ENCODE results near the gene WFDC8. TPM values are rescaled to one million over a fixed set of nuclear protein-coding genes. Genes with fewer than 3 reads are reported as not detected.

WFDC8 gene
- total and polyA plus RNA-seq, 3 donors from 2014 or later: not detected

DNA sequence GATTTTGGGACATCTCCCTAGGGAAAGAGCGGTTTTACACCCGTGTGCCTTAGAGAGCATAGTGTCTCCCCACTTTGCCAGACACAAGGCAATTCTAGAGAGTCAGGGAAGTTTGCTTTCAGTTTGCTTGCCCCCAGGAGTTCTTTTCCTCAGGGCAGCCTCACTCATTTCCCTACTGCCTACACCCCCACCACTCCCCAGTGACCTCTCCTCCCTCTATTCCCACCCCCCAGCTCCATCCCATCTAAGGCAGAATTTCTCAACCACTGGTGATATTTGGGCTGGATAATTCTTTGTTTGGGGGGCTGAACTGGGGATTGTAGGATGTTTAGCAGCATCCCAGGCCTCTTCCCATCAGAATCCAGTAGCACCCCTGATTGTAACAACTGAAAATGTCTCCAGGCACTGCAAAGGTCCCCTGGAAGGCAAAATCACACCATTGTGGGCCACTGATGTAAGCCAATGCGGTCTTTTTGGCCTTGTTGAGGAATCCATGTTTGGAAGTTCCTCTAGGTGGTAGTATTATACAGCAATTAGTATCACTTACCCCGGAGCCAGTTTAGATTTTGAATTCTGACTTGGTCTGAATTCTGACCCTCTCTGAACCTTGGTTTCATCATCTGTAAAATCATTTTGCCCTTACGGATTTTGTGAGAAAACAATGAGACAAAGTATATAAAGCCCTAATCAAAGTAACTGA is 33.2 kb downstream of the WFDC8 start:
- Histone ChIP-seq H3K4me3 (peak overlapping the region in 1 of 2 donors; percentile 55), H3K9me3 (no peaks in the 10 kb centered on the region), H3K27ac (peak overlapping the region; percentile 67 to 79), H3K4me1 (peaks cover 5% of the 10 kb centered on the region), H3K27me3 (no peaks in the 10 kb centered on the region), H3K36me3 (ENCODE audit: low read depth, missing control alignments) (no peaks in the 10 kb centered on the region)
- WGBS, 2 donors: 25 to 28% methylated on average over 5 of the region's 5 CpGs
- no peak for DNase-seq
- TF ChIP-seq POLR2A (IDR thresholded peaks at IDR 0.05): no peak
- peak in 1 of 3 experiments; percentile 31 for TF ChIP-seq CTCF (IDR thresholded peaks at IDR 0.05)
- intact Hi-C loops (cut with DNase I; ENCODE audit: low total_unique reads): no loop called here

DNA sequence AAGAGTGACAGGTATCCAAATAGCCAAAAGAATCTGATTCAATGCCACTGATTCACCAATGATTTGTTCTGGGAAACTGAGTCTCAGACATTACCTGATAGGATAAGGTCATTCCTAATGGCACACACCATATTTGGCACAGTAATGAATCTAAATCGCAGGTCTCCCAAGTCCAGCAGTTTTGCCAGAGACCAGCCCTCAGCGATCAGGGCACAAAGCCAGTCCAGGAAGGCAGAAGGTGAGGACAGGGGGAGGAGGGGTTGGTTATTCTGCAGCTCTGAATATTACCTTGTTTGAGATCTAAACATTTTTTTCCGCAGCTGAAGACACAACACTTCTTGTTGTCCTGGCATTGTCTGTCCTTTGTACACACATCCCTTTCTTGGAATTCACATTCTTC is 33.7 kb downstream of the WFDC8 start:
- intact Hi-C loops (cut with DNase I; ENCODE audit: low total_unique reads): no loop called here
- H3K27me3 ChIP-seq: no peaks in the 10 kb centered on the region
- peaks cover 5% of the 10 kb centered on the region for H3K4me1 ChIP-seq
- no peaks in the 10 kb centered on the region for H3K36me3 ChIP-seq (ENCODE audit: low read depth, missing control alignments)
- no peak overlapping the region for H3K4me3 ChIP-seq
- TF ChIP-seq CTCF (IDR thresholded peaks at IDR 0.05) (no peak), POLR2A (IDR thresholded peaks at IDR 0.05) (no peak)
- WGBS, 2 donors: 60 to 87% methylated on average over 3 of the region's 3 CpGs
- peak overlapping the region; percentile 11 to 67 for H3K27ac ChIP-seq
- no peak for DNase-seq
- no peaks in the 10 kb centered on the region for H3K9me3 ChIP-seq

DNA sequence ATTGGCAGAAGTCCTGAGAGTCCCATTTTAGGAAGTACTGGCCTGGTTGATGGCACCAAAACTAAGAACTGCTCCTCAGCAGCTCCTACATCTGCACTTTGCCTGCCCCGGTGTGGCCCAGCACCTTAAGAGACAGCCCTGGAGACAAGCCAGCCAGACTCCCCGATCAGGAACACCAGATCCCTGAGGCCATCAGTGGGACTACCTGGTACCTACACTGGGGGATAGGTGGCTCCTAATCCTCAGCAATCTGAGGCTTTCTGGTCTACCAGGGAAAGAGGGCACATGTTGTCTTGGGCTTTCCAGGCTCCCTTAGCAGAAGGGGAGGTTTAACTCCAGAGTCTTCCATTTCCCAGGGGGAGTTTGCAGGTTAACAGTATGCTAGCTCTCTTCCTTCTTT is 39.7 kb downstream of the WFDC8 start, which contains the start of gene WFDC6:
Gene WFDC6 (minus strand): TSS at position 101 of the 400 bp plus-strand sequence. CDS start 75 bp downstream, at position 26.
- no peak for DNase-seq
- 73 to 87% methylated on average over 2 of the region's 2 CpGs for WGBS, 2 donors
- no peak for TF ChIP-seq POLR2A (IDR thresholded peaks at IDR 0.05)
- no peak for TF ChIP-seq CTCF (IDR thresholded peaks at IDR 0.05)

GRCh38 chr20:45538209-45538799 is 40.8 kb downstream of the WFDC8 start:
- DNase-seq: no peak
- H3K27me3 ChIP-seq: no peaks in the 10 kb centered on the region
- H3K4me3 ChIP-seq: no peak overlapping the region
- no peaks in the 10 kb centered on the region for H3K36me3 ChIP-seq (ENCODE audit: low read depth, missing control alignments)
- no peaks in the 10 kb centered on the region for H3K4me1 ChIP-seq
- WGBS, 2 donors: 71 to 74% methylated on average over 7 of the region's 7 CpGs
- TF ChIP-seq POLR2A (IDR thresholded peaks at IDR 0.05): no peak
- no peak for TF ChIP-seq CTCF (IDR thresholded peaks at IDR 0.05)
- no peaks in the 10 kb centered on the region for H3K9me3 ChIP-seq
- intact Hi-C loops (cut with DNase I; ENCODE audit: low total_unique reads): no loop called here
- no peak overlapping the region for H3K27ac ChIP-seq

More for the DNA sequence above, 39.7 kb downstream of the WFDC8 start, which contains the start of gene WFDC6:
- no peaks in the 10 kb centered on the region for H3K4me1 ChIP-seq
- no peak within 1 kb of the TSS for H3K27ac ChIP-seq
- H3K9me3 ChIP-seq: no peaks in the 10 kb centered on the region
- intact Hi-C loops (cut with DNase I; ENCODE audit: low total_unique reads): no loop called here
- H3K4me3 ChIP-seq: no peak within 1 kb of the TSS
- H3K27me3 ChIP-seq: no peaks in the 10 kb centered on the region
- H3K36me3 ChIP-seq (ENCODE audit: low read depth, missing control alignments): no peaks in the 10 kb centered on the region

All from testis (tissue), 3 donors.